Measurements from ENCODE around the gene MON1A. TPM values are rescaled to one million over a fixed set of nuclear protein-coding genes. Genes with fewer than 3 reads are reported as not detected.

Gene MON1A
- total RNA-seq, 3 donors from 2014 or later: 14.2 to 18.0 (median 14.3) TPM

DNA sequence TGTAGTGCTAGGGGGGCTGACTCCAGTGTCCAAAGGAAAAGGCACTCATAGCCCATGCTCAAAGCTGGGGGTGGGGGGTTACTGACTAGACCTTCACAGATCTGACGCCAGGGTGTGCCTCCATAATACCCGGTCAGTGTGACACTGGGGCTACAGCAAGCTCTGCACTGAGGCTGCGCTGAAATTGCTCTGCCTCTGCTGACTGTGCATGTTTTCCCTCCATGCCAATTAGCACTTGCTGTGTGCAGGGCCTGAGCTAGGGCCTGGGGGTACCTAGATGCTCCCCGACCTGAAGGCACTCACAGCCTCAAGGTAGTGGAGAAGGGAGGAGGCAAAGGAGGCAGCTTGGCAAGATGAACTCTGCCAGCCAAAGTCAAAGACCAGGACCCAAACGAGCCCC lies 65.1 kb downstream of the MON1A start:
- H3K4me1 Mint-ChIP-seq (ENCODE audit: low read depth): no peaks in the 10 kb centered on the region
- H3K9me3 Mint-ChIP-seq: no peaks in the 10 kb centered on the region
- no peak overlapping the region for H3K4me3 Mint-ChIP-seq
- DNase-seq (no peak), ATAC-seq (no peak)
- H3K36me3 Mint-ChIP-seq (ENCODE audit: insufficient read depth): no peaks in the 10 kb centered on the region
- H3K27me3 Mint-ChIP-seq (ENCODE audit: low read depth): peaks cover 35% of the 10 kb centered on the region

DNA sequence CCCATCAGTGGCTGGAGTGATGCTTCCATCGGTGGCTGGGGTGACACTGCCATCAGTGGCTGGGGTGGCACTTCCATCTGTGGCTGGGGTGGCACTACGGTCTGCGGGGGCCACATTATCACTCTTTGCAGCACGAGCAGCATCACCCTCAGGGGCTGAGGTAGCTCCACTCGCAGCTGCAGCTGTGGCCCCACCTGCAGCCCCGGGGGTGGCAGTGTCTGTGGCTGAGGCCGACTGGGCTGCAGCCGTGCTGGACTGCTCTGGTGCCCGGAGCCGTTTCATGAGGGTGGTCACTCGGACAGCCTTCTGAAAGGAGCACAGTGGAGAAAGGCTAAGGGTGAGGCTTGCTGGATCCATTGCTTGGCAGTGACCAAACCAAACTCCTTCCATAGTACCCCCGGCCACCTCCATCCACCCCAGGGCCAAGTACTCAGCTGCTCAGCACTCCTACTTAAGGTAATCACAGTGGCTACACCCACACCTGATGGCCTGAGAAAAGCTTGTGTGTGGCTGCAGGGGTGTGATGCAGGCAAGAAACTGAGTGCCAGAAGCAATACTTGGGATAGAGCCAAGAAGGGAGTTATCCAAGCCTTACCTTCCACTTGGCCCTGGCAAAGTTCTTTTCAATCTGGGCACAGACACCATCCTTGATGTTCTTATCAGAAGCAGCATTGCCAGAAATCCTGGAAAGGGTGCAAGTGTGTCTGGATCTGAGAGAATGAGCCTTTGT lies 69.9 kb downstream of the MON1A start:
- H3K27me3 Mint-ChIP-seq (ENCODE audit: low read depth): peaks cover 10% of the 10 kb centered on the region
- no peaks in the 10 kb centered on the region for H3K36me3 Mint-ChIP-seq (ENCODE audit: insufficient read depth)
- no peaks in the 10 kb centered on the region for H3K9me3 Mint-ChIP-seq
- peaks cover 9% of the 10 kb centered on the region for H3K4me1 Mint-ChIP-seq (ENCODE audit: low read depth)
- DNase-seq: no peak
- no peak for ATAC-seq
- no peak overlapping the region for H3K4me3 Mint-ChIP-seq

Other genes with a start within 250 kb of the MON1A start
- 1 to 10 TPM; 4.1 to 5.7 (median 4.7) TPM for gene MST1, start 240.3 kb downstream of the MON1A start, total RNA-seq
- gene RNF123, start 240.3 kb downstream of the MON1A start, total RNA-seq: 10 to 100 TPM; 34.0 to 41.4 (median 35.4) TPM
- under 1 TPM in 1 of 3 donors, not detected in 2; 0.11 TPM for gene AMIGO3, start 210.1 kb downstream of the MON1A start, total RNA-seq
- gene GMPPB, start 205.9 kb downstream of the MON1A start, total RNA-seq: 10 to 100 TPM; 67.0 to 71.8 (median 67.4) TPM
- gene IP6K1, start 143.3 kb downstream of the MON1A start, total RNA-seq: 10 to 100 TPM; 37.2 to 39.0 (median 38.2) TPM
- not detected for gene CDHR4, start 129.9 kb downstream of the MON1A start, total RNA-seq
- 1 to 10 TPM; 1.4 to 1.8 (median 1.4) TPM for gene INKA1, start 126.5 kb downstream of the MON1A start, total RNA-seq
- 10 to 100 TPM; 27.7 to 28.7 (median 27.8) TPM for gene UBA7, start 115.9 kb downstream of the MON1A start, total RNA-seq
- gene TRAIP, start 73.2 kb downstream of the MON1A start, total RNA-seq: 10 to 100 TPM; 12.1 to 19.1 (median 12.6) TPM
- 1 to 10 TPM; 1.4 to 3.2 (median 1.7) TPM for gene CAMKV, start 59.9 kb downstream of the MON1A start, total RNA-seq
- under 1 TPM; 0.38 to 0.76 (median 0.57) TPM for gene MST1R, start 25.9 kb downstream of the MON1A start, total RNA-seq
- 10 to 100 TPM; 62.4 to 74.2 (median 65.9) TPM for gene RBM6, start 10.3 kb upstream of the MON1A start, total RNA-seq
- gene RBM5, start 159.1 kb upstream of the MON1A start, total RNA-seq: 100 to 1,000 TPM in 2 of 3 donors, 10 to 100 TPM in 1; 96.6 to 122 (median 112) TPM
- under 1 TPM; 0.19 to 0.24 (median 0.23) TPM for gene SEMA3F, start 225.5 kb upstream of the MON1A start, total RNA-seq

Data from activated T-cell treated with anti-CD3 and anti-CD28 coated beads, Interleukin-2, amount 50 U/mL, for 4 hours (primary cell).